ENCODE measurements around the gene UQCR11. TPM values are rescaled to one million over a fixed set of nuclear protein-coding genes. Genes with fewer than 3 reads are reported as not detected.

Gene UQCR11
- total RNA-seq = 10 to 100 TPM; 12.2 to 52.4 TPM

GRCh38 chr19:1605236-1606137, at the start of gene UQCR11:
TSS of gene UQCR11 (minus strand) at chr19:1605462. CDS start at chr19:1605409, 53 bp downstream.
- no peaks in the 10 kb centered on the region for H3K27me3 ChIP-seq
- no peaks in the 10 kb centered on the region for H3K36me3 ChIP-seq (replicated peaks in 1 of 2; ENCODE audit: insufficient read depth in 1 of 2, low read depth in 2 of 2)
- H3K27ac ChIP-seq = peak within 1 kb of the TSS; percentile 72 to 88 (median 82)
- intact Hi-C loops (cut with DNase I) = no loop called here
- H3K4me3 ChIP-seq = peak within 1 kb of the TSS; percentile 96 to 97
- TF ChIP-seq POLR2A (IDR thresholded peaks at IDR 0.05) (peak in 2 of 3 donors; percentile 50 to 52), CTCF (IDR thresholded peaks at IDR 0.05) (peak in 6 of 7 experiments; percentile 14 to 82 (median 63))
- 0 to 1% methylated on average over 16 to 65 of the region's 79 CpGs for WGBS, 2 donors
- DNase-seq (peak; percentile 95 to 97 (median 97)), ATAC-seq (peak; percentile 95)
- H3K4me1 ChIP-seq = peaks cover 26% of the 10 kb centered on the region
- H3K9me3 ChIP-seq = no peaks in the 10 kb centered on the region

DNA sequence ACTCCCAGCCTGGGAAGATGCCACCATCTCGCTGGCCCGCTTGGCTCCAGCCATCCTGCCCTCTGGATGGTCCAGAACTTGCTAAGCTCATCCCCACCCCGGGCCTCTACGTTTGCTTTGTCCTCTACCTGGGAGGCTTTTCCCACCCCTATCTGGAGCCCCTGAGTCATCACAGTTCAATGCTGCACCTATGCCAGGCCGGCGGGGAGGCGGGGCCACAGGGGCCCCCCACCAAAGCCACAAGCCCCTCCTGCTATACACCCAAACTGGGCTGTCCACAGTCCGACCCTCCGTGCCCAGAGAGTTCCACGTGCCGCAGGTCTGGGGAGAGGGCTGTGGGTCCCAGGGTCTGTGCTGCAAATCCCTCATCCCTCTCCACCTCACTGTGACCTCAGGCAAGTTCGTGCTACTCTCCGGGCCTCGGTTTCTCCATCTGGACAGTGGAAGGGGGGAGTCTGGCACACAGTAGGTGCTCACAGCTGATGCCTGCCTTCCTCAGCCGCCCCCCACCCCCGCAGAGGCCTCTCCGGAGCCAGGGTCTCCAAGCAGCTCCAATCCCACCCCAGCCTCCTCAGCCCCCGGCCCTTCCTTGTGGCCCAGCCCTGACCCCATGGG, 49.0 kb upstream of the UQCR11 start:
- ATAC-seq (no peak), DNase-seq (no peak)
- Histone ChIP-seq H3K36me3 (replicated peaks in 1 of 2; ENCODE audit: insufficient read depth in 1 of 2, low read depth in 2 of 2) (no peaks in the 10 kb centered on the region), H3K9me3 (no peaks in the 10 kb centered on the region), H3K27ac (no peak overlapping the region), H3K4me3 (no peak overlapping the region), H3K27me3 (no peaks in the 10 kb centered on the region), H3K4me1 (peaks cover 26% of the 10 kb centered on the region)
- no peak for TF ChIP-seq CTCF (IDR thresholded peaks at IDR 0.05)
- TF ChIP-seq POLR2A (IDR thresholded peaks at IDR 0.05) = no peak
- intact Hi-C loops (cut with DNase I) = no loop called here
- WGBS, 2 donors = 63 to 72% methylated on average over 8 to 18 of the region's 18 CpGs

DNA sequence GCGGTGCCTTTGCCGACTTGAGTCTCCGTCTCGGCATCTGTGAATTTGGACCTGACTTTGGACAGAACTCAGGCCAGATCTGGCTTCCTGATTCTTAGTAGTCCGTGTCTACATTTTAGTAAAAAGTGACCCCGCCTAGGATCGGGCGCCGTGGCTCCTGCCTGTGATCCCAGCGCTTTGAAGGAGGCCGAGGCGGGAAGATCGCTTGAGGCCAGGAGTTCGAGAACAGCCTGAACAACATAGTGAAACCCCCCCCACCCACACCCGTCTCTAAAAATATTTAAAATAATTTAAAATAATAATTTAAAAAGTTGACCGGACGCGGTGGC, 48.0 kb upstream of the UQCR11 start:
- no peaks in the 10 kb centered on the region for H3K9me3 ChIP-seq
- ATAC-seq = no peak
- H3K27ac ChIP-seq = peak overlapping the region; percentile 53 to 100 (median 79)
- intact Hi-C loops (cut with DNase I) = no loop called here
- peaks cover 21% of the 10 kb centered on the region for H3K4me1 ChIP-seq
- no peaks in the 10 kb centered on the region for H3K27me3 ChIP-seq
- 24 to 27% methylated on average over 14 to 18 of the region's 18 CpGs for WGBS, 2 donors
- TF ChIP-seq CTCF (IDR thresholded peaks at IDR 0.05) (no peak), POLR2A (IDR thresholded peaks at IDR 0.05) (no peak)
- no peaks in the 10 kb centered on the region for H3K36me3 ChIP-seq (replicated peaks in 1 of 2; ENCODE audit: insufficient read depth in 1 of 2, low read depth in 2 of 2)
- no peak overlapping the region for H3K4me3 ChIP-seq
- no peak for DNase-seq

- Histone ChIP-seq H3K27ac (peak within 1 kb of the TSS; percentile 96 to 100 (median 100)), H3K4me1 (peaks cover 15% of the 10 kb centered on the region), H3K36me3 (replicated peaks in 1 of 2; ENCODE audit: insufficient read depth in 1 of 2, low read depth in 2 of 2) (no peaks in the 10 kb centered on the region), H3K27me3 (no peaks in the 10 kb centered on the region), H3K9me3 (no peaks in the 10 kb centered on the region), H3K4me3 (peak within 1 kb of the TSS; percentile 63 to 65)
- TF ChIP-seq CTCF (IDR thresholded peaks at IDR 0.05) = peak in 2 of 7 experiments; percentile 7 to 15
- peak; percentile 39 to 72 (median 42) for TF ChIP-seq POLR2A (IDR thresholded peaks at IDR 0.05)
- 1% methylated on average over 88 of the region's 107 CpGs; no CpG with 5 or more reads in 1 of the 2 donors for WGBS, 2 donors
- DNase-seq (peak; percentile 98 to 99 (median 98)), ATAC-seq (peak; percentile 96)
- intact Hi-C loops (cut with DNase I) = no loop called here
Observed at GRCh38 chr19:1652471-1653299, 47.4 kb upstream of the UQCR11 start, which contains the start of gene TCF3. TSS of gene TCF3 (minus strand) at chr19:1652615. CDS start at chr19:1650248, 2,367 bp downstream.

Measured in body of pancreas (tissue), 4 donors.